Activated CD4-positive, alpha-beta T cell treated with anti-CD3 and anti-CD28 coated beads, Interleukin-2, amount 50 U/mL, for 48 hours (primary cell): ENCODE data around the gene ARF5.
"Not testable (repeated sequence)": the region's sequence is repeated elsewhere in the genome, so short reads cannot be mapped to it uniquely, and the experiment has no call there.

Experiments used
- DNase-seq, 2 experiments: peaks; one replicate each; pipeline ENCODE4 v3.0.0-alpha.2; 2020

Gene ARF5

GRCh38 chr7:127588019-127588696, at the start of gene ARF5:
Gene ARF5, plus strand, starts transcription at chr7:127588411. Its CDS starts 88 bp downstream, at chr7:127588499.
- peak; percentile 89 for DNase-seq

GRCh38 chr7:127539116-127539515, 49.1 kb upstream of the ARF5 start:
- no peak for DNase-seq

- DNase-seq = not testable (repeated sequence)
Observed at GRCh38 chr7:127540461-127540860, 47.8 kb upstream of the ARF5 start.

- no peak for DNase-seq
Observed at GRCh38 chr7:127541548-127541947, 46.7 kb upstream of the ARF5 start.

- DNase-seq = no peak
Observed at GRCh38 chr7:127546313-127546712, 41.9 kb upstream of the ARF5 start.

- DNase-seq = no peak
Observed at GRCh38 chr7:127550247-127550646, 38.0 kb upstream of the ARF5 start.

GRCh38 chr7:127551941-127552340, 36.3 kb upstream of the ARF5 start:
- no peak for DNase-seq

- no peak for DNase-seq
Observed at GRCh38 chr7:127556404-127556803, 31.8 kb upstream of the ARF5 start.

- no peak for DNase-seq
Observed at GRCh38 chr7:127557803-127558202, 30.4 kb upstream of the ARF5 start.

- no peak for DNase-seq
Observed at GRCh38 chr7:127566242-127566641, 22.0 kb upstream of the ARF5 start.

- not testable (repeated sequence) for DNase-seq
Observed at GRCh38 chr7:127568034-127568433, 20.2 kb upstream of the ARF5 start.

- no peak for DNase-seq
Observed at GRCh38 chr7:127571741-127572505, 16.3 kb upstream of the ARF5 start.

- DNase-seq = no peak
Observed at GRCh38 chr7:127578036-127578684, 10.1 kb upstream of the ARF5 start.

- no peak for DNase-seq
Observed at GRCh38 chr7:127578711-127579275, 9.4 kb upstream of the ARF5 start.

GRCh38 chr7:127580612-127581011, 7.6 kb upstream of the ARF5 start:
- no peak for DNase-seq

- DNase-seq = no peak
Observed at GRCh38 chr7:127581716-127582115, 6.5 kb upstream of the ARF5 start.

- no peak for DNase-seq
Observed at GRCh38 chr7:127582361-127582760, 5.8 kb upstream of the ARF5 start.

- DNase-seq = no peak
Observed at GRCh38 chr7:127584648-127585043, 3.6 kb upstream of the ARF5 start.

- peak; percentile 94 to 95 for DNase-seq
Observed at GRCh38 chr7:127585044-127585953, 2.9 kb upstream of the ARF5 start, which contains the start of gene GCC1. Gene GCC1, minus strand, starts transcription at chr7:127585596. Its CDS starts 414 bp downstream, at chr7:127585182.

- DNase-seq = no peak
Observed at GRCh38 chr7:127586346-127586745, 1.9 kb upstream of the ARF5 start.

- DNase-seq = no peak
Observed at GRCh38 chr7:127587663-127588018, 570 bp upstream of the ARF5 start.
